RWPE1 (cell line): ENCODE results near the gene ACACB.

Experiments
- CTCF ChIA-PET: fragments of 350-600 bp; sonication (Branson Sonifier 250); formaldehyde crosslinking; extraction: SDS; loops from one replicate; lab custom pipeline; 2021; lab: Yijun Ruan, JAX
- POLR2A ChIA-PET: fragments of 400-600 bp; formaldehyde crosslinking; extraction: SDS; loops from one replicate; lab custom pipeline; 2020; ENCODE audit warnings: antibody characterized with exemption; ENCODE audit not compliant: low non-redundant PET; lab: Yijun Ruan, JAX
- DNase-seq: peaks from one replicate; pipeline ENCODE4 v3.0.0; 2012; ENCODE audit warnings: low spot score
- H3K27ac ChIP-seq: fragments of 450-650 bp; 2 replicates; pipeline ENCODE4 v1.5.1; 2017
- CTCF ChIP-seq: fragments of 450-650 bp; conservative IDR thresholded peaks from 2 replicates; pipeline ENCODE4 v1.5.1; 2017; ENCODE audit warnings: low read depth, mild to moderate bottlenecking

Gene ACACB

GRCh38 chr12:109277255-109277898 lies 161.0 kb downstream of the ACACB start:
- no peak for DNase-seq
- CTCF ChIA-PET = interaction anchor here (1.0 to 3.2 kb wide), 2 partner anchors 13 to 108 kb away, joined by 3 to 15 read pairs; no protein-coding TSS in a partner anchor
- no peak overlapping the region for H3K27ac ChIP-seq
- POLR2A ChIA-PET = no interaction called here
- TF ChIP-seq CTCF = no peak

- POLR2A ChIA-PET = no interaction called here
- TF ChIP-seq CTCF = no peak
- DNase-seq = peak; percentile 14
- no peak overlapping the region for H3K27ac ChIP-seq
- CTCF ChIA-PET = interaction anchor here (0.6 to 3.2 kb wide), 3 partner anchors 14 to 107 kb away, joined by 3 to 15 read pairs (median 5); no protein-coding TSS in a partner anchor
These were observed 161.7 kb downstream of the ACACB start for GRCh38 chr12:109277899-109278762.

- ChIA-PET CTCF (interaction anchor here (3.2 kb wide), 1 partner anchor 15 kb away, joined by 15 read pairs; no protein-coding TSS in a partner anchor), POLR2A (no interaction called here)
- no peak for DNase-seq
- TF ChIP-seq CTCF = no peak
- H3K27ac ChIP-seq = no peak overlapping the region
These were observed 162.5 kb downstream of the ACACB start for GRCh38 chr12:109278912-109279311.

DNA sequence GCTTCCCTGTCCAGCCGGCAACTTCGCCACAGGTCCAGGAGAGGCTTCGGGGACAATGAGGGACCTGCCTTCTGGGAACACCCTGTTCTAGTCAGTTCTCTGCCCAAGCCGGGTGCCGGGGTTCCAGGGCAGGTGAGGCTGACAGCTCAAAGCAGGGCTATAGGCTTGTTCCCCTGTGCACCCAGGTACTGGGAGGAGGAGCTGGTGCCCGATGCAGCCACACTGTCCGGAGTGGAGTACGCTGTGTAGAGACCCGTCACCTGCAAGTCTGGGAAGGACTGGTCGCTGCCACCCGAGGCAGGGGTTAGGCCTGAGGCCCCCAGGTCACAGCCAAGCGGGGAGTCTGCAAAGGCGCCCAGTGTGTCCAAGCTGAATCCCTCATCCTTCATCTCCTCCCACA lies 163.1 kb downstream of the ACACB start:
- CTCF ChIA-PET = interaction anchor here (0.5 kb wide), 1 partner anchor 140 kb away, joined by 7 read pairs; no protein-coding TSS in a partner anchor
- no peak for TF ChIP-seq CTCF
- H3K27ac ChIP-seq = no peak overlapping the region
- DNase-seq = no peak
- POLR2A ChIA-PET = no interaction called here

DNA sequence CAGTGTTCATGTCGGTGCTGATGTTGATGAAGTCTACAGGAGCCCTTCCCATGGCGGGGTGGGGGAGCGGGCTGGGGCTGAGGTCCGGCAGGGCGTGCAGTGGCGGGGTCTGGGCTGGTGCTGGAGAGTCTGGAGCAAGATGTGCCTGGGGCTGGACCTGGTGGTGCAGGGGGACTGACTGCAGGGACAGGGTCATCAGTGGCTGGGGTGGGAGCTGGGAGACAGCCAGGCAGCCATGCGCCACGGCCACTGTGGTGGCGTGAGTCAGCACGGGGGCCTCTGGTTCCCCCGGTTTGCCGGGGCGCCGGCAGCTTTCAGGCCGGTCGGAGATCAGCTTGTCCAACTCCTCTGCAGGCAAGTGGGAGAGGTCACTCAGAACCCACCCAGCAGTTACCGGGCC lies 165.1 kb downstream of the ACACB start:
- DNase-seq = no peak
- TF ChIP-seq CTCF = no peak
- no peak overlapping the region for H3K27ac ChIP-seq
- ChIA-PET POLR2A (no interaction called here), CTCF (no interaction called here)

- CTCF ChIA-PET = no interaction called here
- DNase-seq = no peak
- POLR2A ChIA-PET = no interaction called here
- H3K27ac ChIP-seq = no peak overlapping the region
- TF ChIP-seq CTCF = no peak
These were observed 168.0 kb downstream of the ACACB start for GRCh38 chr12:109284392-109284791.
